COR-L47 (cell line): ENCODE results near the gene CDC42EP1.
A peak's percentile ranks its signal among the peaks of the same experiment; 100 is the strongest.

ENCODE experiments used
- DNase-seq: peaks from one replicate; lab custom pipeline; 2025; lab: John Stamatoyannopoulos, UW

CDC42EP1 gene

DNA sequence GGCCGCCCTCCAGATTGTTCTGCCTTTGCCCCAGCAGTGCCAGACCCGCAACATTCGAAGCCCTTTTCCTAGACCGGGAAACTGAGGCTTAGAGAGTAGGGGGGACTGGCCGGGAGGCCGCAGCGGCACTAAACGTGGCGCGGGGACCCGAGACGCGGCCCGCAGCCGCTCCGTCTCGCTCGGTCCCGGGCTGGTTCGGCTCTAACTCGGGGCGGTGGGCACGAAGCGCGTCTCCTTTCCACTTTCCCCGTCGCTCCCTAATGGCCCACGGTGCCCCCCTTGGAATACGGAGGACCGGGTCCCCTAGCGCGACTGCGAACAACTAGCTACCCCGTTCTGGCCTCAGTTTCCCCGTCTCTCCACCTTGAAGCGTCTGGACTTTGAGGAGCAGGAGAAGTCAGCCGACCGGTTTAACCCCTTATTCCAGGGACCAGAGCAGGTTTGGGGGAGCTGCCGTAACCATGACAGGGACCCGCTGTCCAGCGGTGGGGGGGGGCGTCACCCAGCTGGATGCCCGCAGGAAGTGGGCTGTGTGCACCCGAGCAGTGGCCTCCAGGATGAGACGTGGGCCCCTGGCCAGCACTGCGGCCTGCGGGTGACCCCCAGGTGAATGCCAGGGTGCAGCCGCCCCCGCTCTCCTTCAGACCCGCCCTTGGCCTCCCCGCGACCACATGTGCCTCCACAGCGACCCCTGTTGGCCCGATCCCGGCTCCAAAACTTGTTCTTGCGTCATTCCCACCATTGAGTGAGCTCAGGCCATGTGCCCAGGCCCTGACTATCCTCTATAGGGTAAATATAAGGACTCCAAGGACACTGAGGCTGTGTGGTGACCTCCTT, 1.1 kb downstream of the CDC42EP1 start:
- peak; percentile 30 for DNase-seq

GRCh38 chr22:37562049-37562875, 2.0 kb downstream of the CDC42EP1 start:
- DNase-seq = no peak

- no peak for DNase-seq
Measured at GRCh38 chr22:37563153-37564081, 3.1 kb downstream of the CDC42EP1 start.

GRCh38 chr22:37564111-37564711, 3.9 kb downstream of the CDC42EP1 start:
- DNase-seq = no peak

GRCh38 chr22:37565830-37566229, 5.5 kb downstream of the CDC42EP1 start:
- no peak for DNase-seq

DNA sequence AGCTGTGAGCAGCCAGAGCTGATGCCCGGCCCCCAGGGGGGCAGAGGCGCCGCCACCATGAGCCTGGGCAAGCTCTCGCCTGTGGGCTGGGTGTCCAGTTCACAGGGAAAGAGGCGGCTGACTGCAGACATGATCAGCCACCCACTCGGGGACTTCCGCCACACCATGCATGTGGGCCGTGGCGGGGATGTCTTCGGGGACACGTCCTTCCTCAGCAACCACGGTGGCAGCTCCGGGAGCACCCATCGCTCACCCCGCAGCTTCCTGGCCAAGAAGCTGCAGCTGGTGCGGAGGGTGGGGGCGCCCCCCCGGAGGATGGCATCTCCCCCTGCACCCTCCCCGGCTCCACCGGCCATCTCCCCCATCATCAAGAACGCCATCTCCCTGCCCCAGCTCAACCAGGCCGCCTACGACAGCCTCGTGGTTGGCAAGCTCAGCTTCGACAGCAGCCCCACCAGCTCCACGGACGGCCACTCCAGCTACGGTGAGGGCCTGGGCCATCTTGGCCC, 6.1 kb downstream of the CDC42EP1 start:
- no peak for DNase-seq

- DNase-seq = peak; percentile 67
Measured at GRCh38 chr22:37566903-37567798, 6.9 kb downstream of the CDC42EP1 start.

DNA sequence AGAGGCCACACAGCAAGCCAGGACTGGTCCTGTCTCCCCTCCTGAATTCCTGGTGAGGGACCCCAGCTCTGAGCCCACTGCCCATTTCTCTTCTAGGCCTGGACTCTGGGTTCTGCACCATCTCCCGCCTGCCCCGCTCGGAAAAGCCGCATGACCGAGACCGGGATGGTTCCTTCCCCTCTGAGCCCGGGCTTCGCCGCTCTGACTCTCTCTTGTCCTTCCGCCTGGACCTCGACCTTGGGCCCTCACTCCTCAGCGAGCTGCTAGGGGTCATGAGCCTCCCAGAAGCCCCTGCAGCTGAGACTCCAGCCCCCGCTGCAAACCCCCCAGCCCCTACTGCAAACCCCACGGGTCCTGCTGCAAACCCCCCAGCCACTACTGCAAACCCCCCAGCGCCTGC, 7.7 kb downstream of the CDC42EP1 start:
- no peak for DNase-seq

GRCh38 chr22:37568448-37569008, 8.2 kb downstream of the CDC42EP1 start:
- no peak for DNase-seq

DNA sequence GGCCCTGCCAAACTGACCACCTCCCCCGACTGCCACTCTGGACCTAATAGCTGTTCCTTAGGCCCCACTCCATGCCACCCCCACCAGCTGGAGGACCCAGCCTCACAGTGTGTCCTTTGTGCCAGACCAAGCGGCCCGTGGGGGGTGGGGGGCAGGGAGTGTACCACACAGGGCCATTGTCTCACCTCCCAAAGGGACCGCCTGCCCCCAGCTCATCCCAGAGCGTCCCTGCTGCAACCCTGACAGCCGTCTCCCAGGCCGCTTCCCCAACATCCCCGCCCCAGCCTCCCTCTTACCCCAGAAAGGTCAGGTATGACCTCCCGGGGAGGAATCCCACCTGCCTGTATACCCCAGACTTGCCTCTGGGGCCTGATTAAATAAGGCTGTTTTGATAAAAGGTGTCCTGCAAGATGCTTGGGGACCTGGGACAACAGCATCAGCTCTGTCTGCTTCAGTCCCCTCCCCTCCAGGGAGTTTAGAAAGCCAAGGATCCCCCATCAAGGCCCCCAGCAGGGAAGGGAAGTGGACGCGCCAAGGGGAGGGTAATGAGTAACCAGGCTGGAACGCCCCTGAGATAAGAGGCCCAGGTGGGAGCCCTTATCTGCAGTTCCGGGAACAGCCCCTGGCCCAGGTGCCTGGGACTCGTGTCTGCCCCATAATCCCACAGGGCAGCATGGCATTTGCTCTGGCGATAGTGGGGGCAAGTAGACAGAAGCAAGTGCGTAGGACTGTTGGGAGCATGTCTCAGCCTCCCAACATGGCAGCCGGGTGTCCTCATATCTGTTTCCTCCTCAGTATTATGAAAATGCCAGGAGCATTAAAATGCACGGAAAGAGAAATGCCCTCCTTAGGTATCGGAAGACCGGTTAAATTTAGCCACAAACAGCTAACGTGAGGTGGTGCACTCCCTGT, 9.0 kb downstream of the CDC42EP1 start:
- no peak for DNase-seq

DNA sequence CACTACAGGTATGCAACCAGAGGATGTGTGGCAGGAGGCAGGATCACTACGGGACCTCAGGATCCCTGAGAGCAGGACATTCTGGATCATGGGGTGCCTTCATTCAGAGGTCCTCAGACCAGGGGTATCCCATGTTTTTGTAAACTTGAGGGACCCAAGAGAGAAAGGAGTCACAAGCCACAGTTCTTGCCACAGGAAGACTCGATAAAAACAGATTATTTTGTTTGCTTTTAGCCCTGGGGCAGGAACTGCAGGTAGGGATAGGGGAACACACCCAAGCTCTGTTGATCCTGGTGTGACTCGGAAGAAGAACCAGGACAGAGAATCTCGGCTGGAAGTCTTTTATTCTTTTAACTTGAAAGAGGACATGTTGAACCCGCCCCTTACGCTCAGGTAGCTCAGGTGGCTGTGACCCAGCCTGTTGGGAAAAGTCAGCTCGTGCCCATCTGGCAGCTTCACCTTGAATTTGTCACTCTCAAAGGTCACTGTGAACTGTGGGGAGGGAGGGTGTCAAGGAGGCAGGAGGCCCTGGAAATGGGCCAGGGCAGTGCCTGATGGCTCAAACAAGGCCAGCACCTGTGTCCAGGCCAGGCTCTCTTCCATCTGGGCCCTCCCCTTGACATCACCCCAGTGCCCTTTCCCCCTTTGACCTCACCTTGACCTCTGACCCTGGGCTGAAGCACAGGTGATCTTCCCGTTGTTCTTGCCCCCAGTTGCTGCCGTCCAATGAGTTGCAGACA, 9.8 kb downstream of the CDC42EP1 start:
- DNase-seq = no peak

DNA sequence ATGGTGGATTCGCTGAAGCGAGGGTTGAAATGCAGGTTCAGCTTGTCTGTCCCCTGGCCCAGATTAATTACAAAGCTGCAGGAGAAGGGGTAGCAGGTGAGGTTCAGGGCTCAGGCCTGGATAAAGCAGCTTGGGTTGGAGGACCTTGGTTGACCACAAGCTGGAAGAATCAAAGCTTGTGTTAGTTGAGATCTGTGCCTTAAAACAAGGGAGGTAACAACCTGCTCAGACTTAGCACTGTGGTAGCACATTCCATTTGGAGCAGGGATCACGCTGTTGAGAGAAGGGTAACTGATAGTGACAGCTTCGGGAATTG, 10.3 kb downstream of the CDC42EP1 start:
- no peak for DNase-seq

DNA sequence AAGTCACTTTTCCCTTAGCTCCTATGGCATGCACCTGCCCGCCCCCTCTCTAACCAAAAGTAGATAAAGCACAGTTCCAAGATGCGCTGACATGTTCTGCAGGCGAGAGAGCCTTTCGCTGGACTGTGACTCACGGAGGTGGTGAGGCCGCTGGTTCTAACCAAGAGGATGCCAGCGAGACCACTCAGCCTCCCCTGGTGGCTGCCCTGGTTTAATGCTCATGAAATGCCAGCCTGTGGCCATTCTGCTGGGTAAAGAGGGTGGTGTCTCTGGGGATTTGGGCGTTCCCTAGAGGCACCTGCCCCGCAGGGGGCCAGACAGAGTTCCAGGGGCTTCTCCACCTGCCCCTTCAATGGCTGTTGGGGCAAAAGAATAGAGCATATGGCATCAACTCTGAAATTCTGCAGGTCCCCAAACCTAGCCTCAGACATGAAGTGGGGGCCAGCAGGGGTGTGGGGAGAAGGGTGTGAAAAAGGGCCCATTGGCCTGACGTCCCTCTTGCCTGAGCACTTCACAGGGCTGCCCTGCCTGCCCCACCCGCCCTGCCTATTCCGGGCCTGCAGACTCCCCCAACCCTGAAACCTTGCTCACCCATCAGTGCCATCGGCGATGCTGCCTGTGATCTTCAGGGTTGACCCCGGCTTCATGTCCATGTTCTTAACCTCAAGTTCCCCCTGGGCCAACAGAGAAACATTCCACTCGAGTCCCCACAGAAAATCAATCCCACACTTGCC, 11.1 kb downstream of the CDC42EP1 start:
- no peak for DNase-seq

- no peak for DNase-seq
Measured at GRCh38 chr22:37571992-37572373, 11.7 kb downstream of the CDC42EP1 start.

DNA sequence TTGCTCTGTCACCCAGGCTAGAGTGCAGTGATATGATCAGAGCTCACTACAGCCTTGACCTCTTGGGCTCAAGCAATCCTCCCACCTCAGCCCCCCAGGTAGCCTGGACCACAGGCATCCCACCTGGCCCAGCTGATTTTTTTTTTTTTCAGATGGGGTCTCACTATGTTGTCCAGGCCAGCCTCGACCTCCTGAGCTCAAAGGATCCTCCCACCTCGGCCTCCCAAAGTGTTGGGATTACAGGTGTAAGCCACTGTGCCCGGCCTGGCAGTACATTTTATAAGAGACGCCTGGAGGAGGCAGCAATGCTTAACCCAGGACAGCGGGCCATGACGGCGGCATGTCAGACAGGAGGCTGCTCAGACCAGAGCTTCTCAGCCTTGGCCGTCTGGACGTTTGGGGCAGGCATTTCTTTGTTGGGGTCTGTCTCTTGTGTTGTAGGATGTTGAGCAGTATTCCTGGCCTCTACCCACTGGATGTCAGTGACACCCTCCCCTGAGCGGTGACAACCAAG, 15.3 kb downstream of the CDC42EP1 start:
- no peak for DNase-seq

DNA sequence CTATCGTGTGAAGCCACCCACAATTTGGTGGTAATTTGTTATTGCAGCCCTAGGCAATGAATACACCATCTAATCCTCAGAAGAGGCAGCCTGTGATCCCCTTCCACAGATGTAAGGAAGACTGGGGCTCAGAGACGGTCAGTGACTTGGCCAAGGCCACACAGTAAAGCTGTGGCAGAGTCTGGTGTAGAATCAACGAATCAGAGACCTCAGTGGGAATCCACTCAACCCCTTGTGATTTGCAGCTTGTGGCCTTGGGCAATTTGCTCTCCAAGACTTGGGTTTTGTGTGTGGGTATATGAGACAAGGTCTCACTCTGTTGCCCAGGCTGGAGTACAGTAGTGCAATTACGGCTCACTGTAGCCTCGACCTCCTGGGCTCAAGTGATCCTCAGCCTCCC, 17.7 kb downstream of the CDC42EP1 start:
- no peak for DNase-seq

DNA sequence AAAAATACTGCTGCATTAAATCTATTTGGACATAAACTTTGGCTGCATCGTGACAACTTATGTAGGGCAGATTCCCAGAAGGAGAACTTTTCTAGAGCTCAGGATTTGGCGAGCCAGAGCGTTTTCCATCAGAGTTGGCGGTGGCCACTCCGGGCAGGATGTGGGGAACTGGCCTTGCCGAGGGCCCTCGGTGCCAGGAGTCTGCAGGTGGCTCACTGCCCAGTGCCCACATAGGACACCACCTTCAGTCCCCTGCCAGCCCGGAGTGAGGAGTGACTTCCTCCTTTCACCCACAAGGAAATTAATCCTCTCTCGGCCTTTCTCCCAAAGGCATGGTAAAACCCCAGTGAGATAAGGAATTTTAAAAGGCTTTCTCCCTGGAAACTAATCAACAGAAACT, 21.2 kb downstream of the CDC42EP1 start:
- no peak for DNase-seq

DNA sequence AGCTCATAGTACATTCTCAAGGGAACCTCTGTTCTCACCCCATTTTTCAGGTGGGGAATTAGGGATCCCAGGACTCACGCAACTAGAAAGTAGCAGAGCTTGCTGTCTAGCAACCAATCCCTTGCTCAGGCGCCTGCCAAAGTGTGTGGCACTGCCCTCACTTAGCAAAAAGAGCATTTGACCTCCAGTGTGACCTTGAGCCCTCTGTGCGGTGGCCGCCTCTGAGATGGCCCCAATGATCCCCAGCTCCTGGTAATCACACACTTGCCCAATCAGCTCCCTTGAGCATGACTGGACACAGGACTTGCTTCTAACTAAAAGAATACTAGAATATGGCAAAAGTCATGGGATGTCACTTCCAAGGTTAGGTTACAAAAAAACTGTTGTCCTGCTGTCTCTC, 22.2 kb downstream of the CDC42EP1 start:
- no peak for DNase-seq
